NCI-H524 treated with DMSO at 0.1 percent for 48 hours (cell line): ENCODE results near the gene WNT7B.

Experiments
- DNase-seq: peaks from one replicate; lab custom pipeline; 2025; lab: John Stamatoyannopoulos, UW

WNT7B gene

DNA sequence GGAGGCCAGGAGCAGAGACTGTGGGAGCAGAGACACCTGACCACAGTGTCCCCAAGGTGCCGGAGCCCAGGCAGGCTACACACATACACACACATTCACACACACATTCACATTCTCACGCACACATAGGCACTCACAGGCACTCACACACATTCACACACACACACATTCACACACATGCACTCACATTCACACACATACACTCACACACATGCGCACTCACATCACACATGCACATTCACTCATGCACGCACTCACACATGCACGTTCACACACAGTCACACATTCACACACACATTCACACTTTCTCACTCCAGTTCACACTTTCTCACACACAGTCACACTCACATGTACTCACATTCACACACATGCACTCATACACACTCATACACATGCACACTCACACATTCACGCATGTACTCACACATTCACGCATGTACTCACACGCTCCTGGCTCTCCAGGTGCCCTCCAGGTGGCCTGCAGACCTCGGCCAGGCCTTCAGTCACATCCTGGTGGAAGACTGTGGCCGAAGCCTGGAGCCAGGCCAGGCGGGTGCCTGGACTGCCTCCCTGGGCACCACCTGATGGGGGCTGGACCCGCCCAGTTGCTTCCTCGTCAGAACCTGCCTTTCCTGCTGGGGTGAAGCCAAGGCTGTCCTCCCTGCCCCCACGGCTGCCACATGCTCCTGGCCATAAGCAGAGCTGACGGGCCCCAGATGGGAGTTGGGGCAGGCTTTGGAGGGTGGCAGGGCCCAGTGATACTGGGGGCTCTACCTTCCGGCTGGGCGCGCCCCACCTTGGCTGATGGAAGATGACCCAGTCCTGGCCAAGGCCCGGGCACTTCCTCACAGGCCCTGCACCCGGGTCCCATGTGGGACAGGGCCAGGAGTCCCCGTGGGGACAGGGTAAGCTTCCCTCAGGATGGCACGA, 89.5 kb downstream of the WNT7B start:
- DNase-seq = no peak

DNA sequence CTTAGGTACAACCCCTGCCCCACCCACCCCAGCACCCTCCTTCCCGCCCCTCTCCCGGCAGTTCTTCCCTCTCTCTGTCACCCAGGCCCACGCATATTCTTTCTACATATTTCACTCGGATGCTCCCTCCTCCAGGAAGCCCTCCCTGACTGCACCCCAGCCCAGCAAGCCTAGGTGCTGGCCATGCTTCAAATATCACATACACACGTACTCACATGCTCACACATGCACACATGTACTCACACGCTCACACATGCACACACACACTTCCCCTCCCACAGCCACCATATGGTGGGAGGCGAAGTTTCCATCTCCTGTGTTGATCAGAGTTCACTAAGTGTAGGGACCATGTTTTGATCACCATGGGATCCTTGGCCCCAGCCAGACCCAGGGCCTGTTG, 90.4 kb downstream of the WNT7B start:
- no peak for DNase-seq

DNA sequence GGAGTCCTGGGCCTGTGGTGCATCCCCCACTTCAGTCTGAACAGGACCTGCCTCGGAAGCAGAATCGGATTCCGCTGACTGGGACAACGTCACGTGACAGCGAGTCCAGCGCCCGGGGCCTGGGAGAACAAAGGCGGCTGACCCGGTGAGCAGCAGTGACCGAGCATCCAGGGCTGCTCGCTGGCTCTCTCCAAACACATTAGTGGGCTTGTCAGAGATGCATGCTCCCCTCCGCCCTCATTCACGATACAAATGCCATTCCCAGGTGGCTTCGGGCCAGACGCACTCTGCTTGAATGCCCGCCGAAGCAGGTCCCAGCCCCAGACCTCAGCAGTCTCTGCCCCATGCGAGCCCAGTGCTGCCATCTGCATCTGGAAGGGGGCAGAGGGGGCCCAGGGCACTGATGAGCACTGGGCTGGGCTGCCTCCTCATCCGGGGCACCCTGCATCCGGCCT, 91.0 kb downstream of the WNT7B start:
- no peak for DNase-seq

DNA sequence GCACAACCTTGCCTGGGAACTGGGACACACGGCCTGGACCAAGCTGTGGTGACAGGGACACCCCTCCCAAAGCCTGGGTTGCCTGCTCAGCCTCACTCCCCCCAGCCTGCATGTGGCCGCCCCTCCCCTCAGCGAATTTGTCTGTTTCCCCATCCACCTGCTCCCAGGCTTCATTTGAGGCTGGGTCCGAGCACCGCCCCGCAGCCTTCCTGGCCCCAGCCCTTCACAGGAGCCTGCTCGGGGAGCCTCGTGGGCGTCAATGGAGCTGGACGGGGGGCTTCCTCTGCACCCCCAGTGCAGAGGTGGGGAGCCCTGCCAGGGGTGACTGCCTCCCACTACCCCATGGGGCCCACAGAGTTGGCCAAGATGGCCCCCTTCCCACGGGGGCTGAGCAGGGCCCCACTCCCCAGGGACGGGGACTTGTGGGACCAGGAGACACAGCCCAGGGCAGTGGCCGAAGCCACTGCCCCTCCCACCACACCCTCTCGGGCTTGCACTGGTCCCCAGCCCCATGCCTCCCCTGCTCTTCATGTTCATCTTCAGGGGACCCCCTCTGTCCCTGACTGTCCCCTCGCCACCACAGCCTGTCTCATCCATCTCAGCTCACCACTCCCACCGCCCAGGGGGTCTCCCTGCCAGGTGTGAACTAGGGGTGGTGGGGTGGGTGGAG, 91.7 kb downstream of the WNT7B start:
- DNase-seq = no peak

DNA sequence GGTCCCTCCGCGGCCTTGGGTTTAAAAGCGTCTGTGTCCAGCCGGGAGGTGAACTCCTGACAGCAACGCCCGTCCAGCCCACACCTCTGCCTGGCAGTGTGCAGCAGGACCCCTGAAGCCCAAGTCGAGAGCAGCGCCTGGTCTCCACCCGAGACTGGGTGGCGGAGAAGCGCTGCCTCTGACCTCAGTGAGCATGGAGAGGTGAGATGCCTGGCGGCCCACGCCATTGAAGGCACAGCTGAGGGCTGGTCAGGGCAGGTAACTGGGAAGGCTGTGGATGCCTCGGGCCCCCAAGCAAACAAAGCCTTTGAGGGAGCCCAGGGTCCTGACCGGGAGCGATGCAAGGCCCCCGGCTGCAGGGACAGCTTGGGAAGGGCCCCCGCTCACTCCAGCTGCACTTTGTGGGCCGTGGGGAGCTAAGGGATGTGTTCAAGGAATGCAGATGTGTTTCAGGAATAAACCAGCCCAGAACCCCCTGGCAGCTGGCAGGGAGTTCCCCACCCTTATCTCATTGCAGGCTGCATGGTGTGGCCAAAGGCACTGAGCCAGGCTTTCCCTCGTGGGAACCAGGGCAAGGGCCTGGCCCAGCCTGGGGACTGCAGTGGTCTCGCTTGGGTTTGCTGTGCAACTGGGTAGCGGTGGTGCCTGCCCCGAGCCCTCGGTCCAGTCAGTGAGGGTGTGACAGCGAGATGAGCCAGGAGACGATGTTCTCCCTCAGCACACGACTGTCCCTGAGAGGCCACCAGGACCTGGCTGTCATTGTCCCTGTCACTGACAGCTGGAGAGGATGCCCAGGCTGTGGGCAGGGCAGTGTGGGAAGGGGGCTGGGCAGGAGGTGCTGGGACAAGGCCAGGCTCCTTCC, 92.5 kb downstream of the WNT7B start:
- no peak for DNase-seq

DNA sequence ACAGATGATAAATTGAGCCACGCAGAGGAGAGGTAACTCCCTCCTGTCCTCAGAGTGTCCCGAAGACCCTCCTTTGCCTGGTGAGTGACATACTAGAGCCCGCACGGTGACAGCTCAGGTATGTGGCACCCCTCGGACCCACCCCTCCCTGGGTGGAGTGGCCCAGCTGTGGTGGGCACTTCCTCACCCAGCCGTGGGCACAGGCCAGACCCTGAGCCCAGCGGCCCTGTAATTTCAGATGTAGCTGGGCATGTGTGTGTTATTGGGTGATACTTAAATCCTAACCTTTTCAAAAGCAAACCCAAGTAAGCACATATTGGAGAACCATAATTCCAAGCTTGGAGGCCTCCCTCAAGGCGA, 93.2 kb downstream of the WNT7B start:
- no peak for DNase-seq

DNA sequence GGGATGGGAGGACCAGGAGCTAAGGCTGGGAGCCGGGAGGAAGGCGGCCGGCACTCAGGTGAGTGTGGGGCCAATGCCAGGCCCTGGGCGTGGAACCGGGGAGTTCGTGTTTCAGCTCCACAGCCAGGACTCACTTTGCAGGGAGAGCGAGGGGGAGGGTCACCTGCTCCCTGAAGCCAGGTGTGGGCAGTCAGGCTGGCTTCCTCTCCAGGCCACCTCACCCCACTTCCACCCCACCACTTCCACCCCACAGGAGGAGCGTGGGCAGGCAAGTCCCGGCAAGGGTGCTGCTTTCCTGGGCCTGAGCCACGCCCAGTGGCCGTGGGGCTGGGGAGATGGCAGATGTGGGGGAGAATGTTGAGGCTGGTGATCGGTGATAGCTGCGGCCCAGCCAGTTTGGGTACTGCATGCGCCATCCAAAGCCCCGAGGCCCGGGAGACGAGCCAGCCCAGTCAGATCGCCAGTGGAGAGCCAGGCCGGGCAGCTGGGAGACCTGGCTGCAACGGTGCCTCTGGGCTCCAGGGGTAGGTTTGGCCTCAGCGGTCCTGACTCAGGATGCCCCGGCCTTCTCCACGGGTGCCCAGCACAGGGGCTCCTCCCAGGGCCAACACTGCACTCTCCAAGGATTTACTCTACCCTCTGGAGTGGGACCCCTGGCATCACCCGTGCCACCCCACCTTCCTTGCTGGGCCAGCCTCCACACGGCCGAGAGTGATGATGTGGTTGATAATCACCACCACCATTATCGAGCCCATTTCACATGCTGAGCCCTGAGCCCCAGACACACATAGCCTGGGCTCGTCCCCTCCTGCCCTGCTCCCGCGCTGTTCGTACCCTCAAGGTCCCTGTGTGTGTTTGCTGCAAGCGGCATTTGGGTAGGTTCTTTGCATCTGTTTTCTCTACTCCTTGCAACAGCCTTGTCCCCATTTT, 93.8 kb downstream of the WNT7B start:
- DNase-seq = no peak

DNA sequence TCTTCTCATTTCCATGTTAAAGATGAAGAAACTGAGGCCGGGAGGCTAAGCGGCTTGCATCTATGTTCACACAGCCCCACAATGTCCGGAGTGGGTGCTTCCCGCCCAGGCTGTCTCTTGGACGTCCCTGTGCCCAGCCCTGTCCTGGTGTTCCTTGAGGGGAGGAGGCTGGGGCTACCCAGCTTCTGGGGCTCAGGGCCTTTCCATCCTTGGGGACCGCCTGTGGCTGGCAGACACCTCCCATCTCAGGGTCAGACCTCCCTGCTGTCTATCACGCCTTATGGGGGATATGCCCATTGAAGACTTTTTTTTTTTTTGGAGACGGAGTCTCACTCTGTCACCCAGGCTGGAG, 95.5 kb downstream of the WNT7B start:
- DNase-seq = no peak

DNA sequence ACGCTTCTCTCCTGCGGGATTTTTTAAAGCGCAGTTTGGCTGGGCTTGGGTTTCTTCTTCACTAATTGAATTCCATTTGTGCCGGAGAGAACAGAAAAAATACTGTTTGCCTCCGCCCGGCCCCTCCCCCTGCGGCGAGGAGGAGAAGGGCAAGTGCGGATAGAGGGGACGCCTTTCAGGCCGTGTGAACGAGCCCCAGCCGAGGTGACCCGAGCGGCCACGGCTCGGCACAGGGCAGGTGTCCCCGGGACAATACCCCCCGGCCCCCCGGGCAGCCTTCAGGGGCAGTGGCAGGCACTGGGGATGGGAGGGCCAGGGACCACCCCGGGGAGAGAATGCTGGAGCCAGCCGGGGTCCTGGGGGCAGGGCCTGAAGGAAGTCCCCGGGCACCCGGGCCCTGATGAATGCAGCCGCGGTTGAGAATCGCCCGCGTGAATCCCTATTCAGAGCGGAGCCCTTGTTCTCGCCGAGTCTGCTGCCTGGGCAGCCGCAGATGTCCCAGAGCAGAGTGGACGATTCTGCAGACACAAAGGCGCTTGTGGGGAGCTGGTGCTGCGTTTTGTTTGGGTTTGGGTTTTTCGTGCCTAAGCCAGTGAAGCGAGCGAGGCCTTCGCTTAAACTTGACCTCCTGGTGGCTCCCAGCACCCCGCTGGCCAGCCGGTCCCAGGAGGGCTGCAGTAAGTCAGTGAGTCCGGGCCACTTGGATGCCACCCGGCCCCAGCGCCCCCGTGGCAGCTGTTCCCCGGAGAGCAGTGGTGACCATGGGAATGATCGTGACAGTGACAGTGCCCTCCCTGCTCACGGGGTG, 96.0 kb downstream of the WNT7B start:
- DNase-seq = no peak

DNA sequence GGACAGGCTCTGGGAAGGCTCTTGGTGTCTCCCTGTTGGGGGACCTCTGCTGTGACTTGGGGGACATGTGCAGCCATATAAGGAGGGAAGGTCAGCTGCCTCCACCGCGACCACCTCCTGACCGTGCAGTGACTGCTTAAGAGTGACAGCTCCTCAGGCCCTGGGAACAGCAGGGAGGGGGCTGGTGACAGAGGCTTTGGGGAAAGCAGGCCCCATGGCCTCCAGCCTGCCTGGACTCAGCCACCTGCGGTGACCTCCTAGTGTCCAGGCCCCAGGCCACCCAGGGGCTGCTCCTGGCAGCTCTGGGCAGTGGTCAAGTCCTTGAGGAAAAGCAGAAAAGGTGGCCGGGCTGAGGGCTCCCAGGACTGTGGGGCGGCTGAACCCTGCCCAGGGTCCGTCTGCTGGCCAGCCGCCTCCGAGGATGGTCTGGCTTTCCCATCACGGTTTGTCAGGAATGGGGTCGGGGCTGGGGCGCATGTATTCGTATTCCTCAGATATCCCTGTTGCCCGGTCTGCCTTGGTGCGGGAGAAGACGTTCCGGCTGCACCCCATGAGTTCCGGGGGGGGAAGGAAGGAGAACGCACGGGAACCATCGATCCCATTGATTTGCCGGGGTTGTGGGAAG, 96.8 kb downstream of the WNT7B start:
- no peak for DNase-seq

DNA sequence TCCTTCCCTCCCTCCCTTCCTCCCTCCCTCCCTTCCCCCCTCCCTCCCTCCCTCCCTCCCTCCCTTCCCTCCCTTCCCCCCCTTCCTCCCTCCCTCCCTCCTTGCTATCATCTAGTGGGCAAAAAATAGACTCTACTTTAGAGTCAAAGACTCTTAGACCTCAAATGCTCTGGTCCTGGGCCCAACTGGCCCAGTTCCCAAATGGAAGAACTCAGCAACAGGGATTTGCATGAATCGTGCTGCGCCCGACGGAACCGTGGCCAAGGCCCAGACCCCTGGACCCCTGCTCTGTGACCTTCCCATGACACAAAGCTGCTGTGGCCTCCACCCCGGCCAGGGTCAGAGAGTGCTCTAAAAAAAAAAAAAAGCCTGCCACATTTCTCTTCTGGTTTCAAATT, 97.4 kb downstream of the WNT7B start:
- DNase-seq = no peak

DNA sequence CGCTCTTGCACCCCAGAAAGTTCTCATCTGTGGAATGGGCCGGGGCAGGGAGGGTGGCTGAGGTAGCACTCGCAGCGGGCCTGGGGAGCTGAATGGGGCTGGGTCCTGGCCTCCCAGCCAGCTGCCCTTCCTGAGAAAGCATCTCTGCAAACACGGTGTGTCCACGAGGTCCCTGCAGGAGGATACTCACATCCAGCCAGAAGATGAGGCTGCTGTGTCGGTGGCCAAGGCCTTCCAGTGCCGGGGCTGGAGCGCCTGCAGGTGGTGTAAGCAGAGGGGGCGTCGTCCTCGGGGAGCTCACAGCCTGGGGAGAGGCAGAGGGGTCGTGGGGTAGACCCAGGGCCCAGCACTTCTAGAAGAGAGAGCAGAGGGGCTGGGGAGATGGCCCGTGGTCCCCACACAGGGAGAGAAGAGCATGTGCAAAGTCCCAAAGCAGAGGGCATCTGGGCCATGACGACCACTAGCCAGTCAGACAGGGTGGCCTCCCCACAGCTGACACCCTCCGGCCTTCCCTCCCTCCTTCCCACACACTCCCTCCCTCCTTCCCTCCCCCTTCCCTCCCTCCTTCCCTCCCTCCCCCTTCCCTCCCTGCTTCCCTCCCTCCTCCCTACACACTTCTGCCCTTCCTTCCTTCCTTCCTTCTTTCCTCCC, 97.9 kb downstream of the WNT7B start:
- no peak for DNase-seq

DNA sequence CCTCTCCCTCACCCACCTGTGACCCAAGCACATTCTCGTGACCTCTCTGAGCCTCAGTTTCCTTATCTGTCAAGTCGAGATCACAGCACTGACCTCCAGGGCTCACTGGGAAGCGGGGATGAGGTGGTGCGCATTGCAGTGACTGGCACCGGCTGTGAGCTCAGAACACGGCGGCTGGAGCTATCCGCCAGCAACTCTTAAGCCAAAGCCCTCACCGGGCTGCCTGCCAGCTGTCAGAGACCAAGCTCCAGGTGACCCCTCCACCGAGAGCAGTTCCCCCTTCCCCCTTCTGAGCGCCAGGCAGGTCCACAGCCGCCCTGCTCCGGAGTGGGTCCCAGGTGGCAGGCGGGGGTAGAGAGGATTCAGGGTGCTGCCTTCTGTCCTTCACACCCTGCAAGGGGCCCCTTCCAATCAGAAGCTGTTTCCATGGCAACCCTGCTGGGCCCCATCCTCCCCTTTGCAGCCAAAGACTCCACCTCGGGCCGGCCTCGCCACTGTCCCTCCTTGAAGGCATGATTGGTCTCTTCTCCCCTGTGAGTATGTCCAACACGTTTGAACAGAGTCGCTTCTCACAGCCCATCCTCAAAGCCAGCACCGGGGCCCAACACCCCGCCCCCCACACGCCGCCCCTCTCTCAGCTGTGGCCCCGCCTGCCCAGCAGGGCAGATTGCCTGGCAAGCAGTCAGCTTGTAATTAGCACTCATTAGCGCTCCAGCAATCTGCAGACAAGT, 98.7 kb downstream of the WNT7B start:
- DNase-seq = peak; percentile 84

DNA sequence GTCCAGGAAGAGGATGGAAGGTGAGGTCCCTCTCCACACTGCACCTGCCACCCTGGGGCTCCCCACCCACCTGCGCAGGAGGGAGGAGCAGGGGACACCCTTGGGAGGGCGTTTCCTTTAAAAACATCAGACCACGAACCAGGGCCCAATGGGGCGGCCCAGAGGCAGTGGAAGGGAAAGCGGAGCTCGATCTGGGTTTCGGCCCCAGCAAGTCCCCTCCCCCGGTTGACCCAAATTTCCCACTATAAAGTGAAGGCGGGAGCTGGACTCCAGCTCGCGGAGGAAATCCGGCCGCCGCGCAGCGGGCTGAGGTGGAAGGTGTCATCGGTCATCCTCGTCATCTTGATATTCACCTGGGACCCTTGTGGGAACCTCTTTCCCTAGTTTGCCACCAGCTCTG, 99.3 kb downstream of the WNT7B start:
- no peak for DNase-seq

DNA sequence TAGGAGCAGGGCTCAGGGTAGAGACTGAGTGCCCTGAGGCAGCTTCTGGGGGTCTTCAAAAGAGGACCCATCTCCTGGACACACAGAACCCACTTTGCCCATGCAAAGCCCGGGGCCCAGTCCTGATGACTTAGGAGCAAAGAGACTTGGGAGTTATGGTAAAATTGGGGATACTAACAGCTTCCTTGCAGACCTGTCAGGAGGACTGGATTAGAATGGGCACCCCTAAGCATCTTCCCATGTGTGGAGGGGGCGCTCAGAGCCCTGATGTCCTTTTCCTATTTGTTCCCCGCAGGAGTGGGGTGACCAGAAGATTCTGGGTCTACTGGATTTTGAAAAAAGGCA, 100.0 kb downstream of the WNT7B start:
- no peak for DNase-seq

DNA sequence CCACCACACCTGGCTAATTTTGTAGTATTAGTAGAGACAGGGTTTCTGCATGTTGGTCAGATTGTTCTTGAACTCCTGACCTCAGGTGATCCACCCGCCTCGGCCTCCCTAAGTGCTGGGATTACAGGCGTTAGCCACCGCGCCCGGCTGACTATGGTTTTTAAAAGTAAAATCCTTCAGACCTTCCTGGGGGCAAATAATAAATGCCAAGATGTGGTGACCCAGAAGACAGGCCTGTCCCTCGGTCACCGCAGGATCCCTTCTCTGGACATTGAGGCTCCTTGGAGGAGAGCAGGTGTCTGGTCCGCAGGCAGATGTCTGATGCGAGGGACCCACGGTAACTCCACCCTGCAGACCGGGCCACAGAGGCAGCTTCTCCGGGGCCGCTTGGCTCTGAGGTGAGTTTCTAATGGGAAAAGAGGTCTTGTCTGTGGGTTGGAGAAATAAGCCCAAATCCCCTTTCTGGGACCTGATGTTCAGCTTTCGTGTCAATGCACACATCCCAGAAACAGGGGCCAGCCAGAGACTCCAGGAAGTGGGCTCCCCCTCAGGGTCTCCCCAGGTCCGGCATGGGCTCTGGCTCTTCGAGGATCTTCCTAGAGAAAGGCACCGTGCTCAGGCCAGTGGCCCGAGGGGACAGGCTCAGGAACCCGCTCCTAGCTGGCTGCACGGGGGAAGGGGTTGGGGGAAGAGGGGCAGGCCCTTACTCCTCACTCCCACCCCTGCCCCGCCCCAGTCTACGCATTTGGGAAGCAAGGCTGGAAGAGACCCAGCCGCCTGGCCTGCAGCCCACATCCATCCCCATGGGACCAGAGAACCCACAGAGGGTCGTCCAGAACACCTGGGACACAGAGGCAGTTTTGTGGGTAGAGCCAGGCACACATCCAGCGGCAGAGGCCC, 100.6 kb downstream of the WNT7B start:
- no peak for DNase-seq

DNA sequence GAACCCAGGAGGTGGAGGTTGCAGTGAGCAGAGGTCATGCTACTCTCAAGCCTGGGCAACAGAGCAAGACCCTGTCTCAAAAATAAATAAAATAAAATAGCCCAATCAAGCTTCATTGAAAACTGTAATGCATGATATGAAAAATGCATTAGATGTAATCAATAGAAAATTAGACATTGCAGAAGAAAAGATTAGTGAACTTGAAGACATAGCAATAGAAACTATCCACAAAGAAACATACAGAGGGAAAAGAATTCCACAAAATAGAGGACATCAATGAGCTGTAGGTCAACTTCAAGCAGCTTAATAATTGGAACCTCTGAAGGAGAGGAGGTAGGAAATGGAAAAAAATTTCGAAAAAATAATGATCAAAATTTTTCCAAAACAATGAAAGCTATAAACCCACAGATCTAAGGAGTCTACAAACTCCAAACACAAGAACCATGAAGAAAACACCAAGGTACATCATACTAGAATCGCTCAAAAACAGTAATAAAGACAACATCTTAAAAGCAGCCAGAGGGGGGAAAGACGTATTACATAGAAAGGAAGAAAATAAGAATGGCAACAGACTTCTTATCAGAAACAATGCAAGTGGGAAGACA, 104.2 kb downstream of the WNT7B start:
- no peak for DNase-seq

DNA sequence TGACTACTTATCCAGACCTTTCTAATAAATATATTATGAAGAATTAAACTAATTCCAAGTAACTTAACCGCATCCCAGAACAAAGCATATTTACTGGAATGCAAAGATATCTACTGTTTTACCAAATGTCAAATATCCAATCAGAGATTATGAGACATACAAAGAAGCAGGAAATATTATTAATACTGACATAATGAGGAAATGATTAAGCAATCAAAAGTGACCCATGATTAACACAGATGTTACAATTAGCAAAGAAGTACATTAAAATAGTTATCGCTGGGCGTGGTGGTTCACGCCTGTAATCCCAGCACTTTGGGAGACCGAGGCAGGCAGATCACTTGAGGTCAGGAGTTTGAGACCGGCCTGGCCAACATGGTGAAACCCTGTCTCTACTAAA, 105.2 kb downstream of the WNT7B start:
- DNase-seq = no peak
